HFFc6 (cell line): ENCODE data around the gene WDR7. TPM values are rescaled to one million over a fixed set of nuclear protein-coding genes. Genes with fewer than 3 reads are reported as not detected.

Experiments
- DNase-seq: peaks from one replicate; pipeline ENCODE4 v3.0.0-alpha.2; 2018
- H3K27ac Mint-ChIP-seq: 2 replicates; pipeline ENCODE4 v1.8.0; 2020; ENCODE audit warnings: mild to moderate bottlenecking, mixed read lengths
- H3K27me3 Mint-ChIP-seq: 2 replicates; pipeline ENCODE4 v1.8.0; 2021; ENCODE audit warnings: mild to moderate bottlenecking, moderate library complexity, mixed read lengths; ENCODE audit not compliant: insufficient read depth
- H3K36me3 Mint-ChIP-seq: 2 replicates; pipeline ENCODE4 v1.8.0; 2021; ENCODE audit warnings: low read depth, mixed read lengths
- H3K4me1 Mint-ChIP-seq: 2 replicates; pipeline ENCODE4 v1.8.0; 2020; ENCODE audit warnings: low read depth, mixed read lengths
- H3K4me3 Mint-ChIP-seq: 2 replicates; pipeline ENCODE4 v1.8.0; 2020; ENCODE audit warnings: mild to moderate bottlenecking, moderate library complexity, mixed read lengths
- H3K9me3 Mint-ChIP-seq: 2 replicates; pipeline ENCODE4 v1.8.0; 2020; ENCODE audit warnings: mild to moderate bottlenecking, mixed read lengths
- CTCF ChIP-seq: fragments of 200-600 bp; sonication (generic); IDR thresholded peaks from 2 replicates; pipeline ENCODE4 v1.5.0; 2021; ENCODE audit warnings: antibody characterized with exemption, mild to moderate bottlenecking
- total RNA-seq, 6 experiments: library from RNA; stranded (reverse); fragmentation: NEBNext Ultra II Directional; extraction: Animal tissue kit (Norgen Biotek cat#: 25700); gene quantifications; 2 replicates in 1 of 6; 3 replicates in 5 of 6; pipeline ENCODE4 v1.2.3, GENCODE V29; 2021

Gene WDR7
- total RNA-seq, 6 experiments from 2014 or later: 14.0 to 19.7 (median 16.6) TPM

- H3K4me3 Mint-ChIP-seq: no peak overlapping the region
Measured at GRCh38 chr18:57030417-57030816, 379.3 kb downstream of the WDR7 start.

GRCh38 chr18:57035590-57035989, 384.4 kb downstream of the WDR7 start:
- no peak overlapping the region for H3K4me3 Mint-ChIP-seq
- H3K27ac Mint-ChIP-seq: no peak overlapping the region
- no peaks in the 10 kb centered on the region for H3K36me3 Mint-ChIP-seq
- H3K9me3 Mint-ChIP-seq: no peaks in the 10 kb centered on the region
- TF ChIP-seq CTCF: no peak
- no peak for DNase-seq
- peaks cover 3% of the 10 kb centered on the region for H3K27me3 Mint-ChIP-seq
- no peaks in the 10 kb centered on the region for H3K4me1 Mint-ChIP-seq

More at GRCh38 chr18:57030417-57030816, 379.3 kb downstream of the WDR7 start:
- Mint-ChIP-seq H3K9me3 (no peaks in the 10 kb centered on the region), H3K27me3 (peaks cover 2% of the 10 kb centered on the region; the same call in 1 of the 2 replicates), H3K27ac (no peak overlapping the region), H3K4me1 (peaks cover 14% of the 10 kb centered on the region), H3K36me3 (peaks cover 4% of the 10 kb centered on the region; the same call in 1 of the 2 replicates)
- TF ChIP-seq CTCF: no peak
- no peak for DNase-seq

- no peak for TF ChIP-seq CTCF
- no peak for DNase-seq
- Mint-ChIP-seq H3K4me1 (no peaks in the 10 kb centered on the region), H3K9me3 (no peaks in the 10 kb centered on the region), H3K27me3 (peaks cover 3% of the 10 kb centered on the region), H3K4me3 (no peak overlapping the region), H3K36me3 (no peaks in the 10 kb centered on the region), H3K27ac (no peak overlapping the region)
Measured at GRCh38 chr18:57038395-57038794, 387.2 kb downstream of the WDR7 start.

GRCh38 chr18:57040175-57040574, 389.0 kb downstream of the WDR7 start:
- Mint-ChIP-seq H3K27ac (no peak overlapping the region), H3K9me3 (no peaks in the 10 kb centered on the region), H3K36me3 (no peaks in the 10 kb centered on the region), H3K4me1 (no peaks in the 10 kb centered on the region), H3K4me3 (no peak overlapping the region), H3K27me3 (peaks cover 5% of the 10 kb centered on the region)
- DNase-seq: no peak
- TF ChIP-seq CTCF: no peak

GRCh38 chr18:57043241-57043640, 392.1 kb downstream of the WDR7 start:
- TF ChIP-seq CTCF: no peak
- no peaks in the 10 kb centered on the region for H3K36me3 Mint-ChIP-seq
- DNase-seq: no peak
- H3K27me3 Mint-ChIP-seq: peaks cover 6% of the 10 kb centered on the region
- H3K9me3 Mint-ChIP-seq: no peaks in the 10 kb centered on the region
- no peaks in the 10 kb centered on the region for H3K4me1 Mint-ChIP-seq
- H3K4me3 Mint-ChIP-seq: no peak overlapping the region
- no peak overlapping the region for H3K27ac Mint-ChIP-seq

- no peak overlapping the region for H3K27ac Mint-ChIP-seq
- peaks cover 10% of the 10 kb centered on the region for H3K27me3 Mint-ChIP-seq
- no peak for DNase-seq
- no peak for TF ChIP-seq CTCF
- H3K9me3 Mint-ChIP-seq: no peaks in the 10 kb centered on the region
- no peak overlapping the region for H3K4me3 Mint-ChIP-seq
- H3K4me1 Mint-ChIP-seq: no peaks in the 10 kb centered on the region
- H3K36me3 Mint-ChIP-seq: no peaks in the 10 kb centered on the region
Measured at GRCh38 chr18:57048351-57048750, 397.2 kb downstream of the WDR7 start.
